ENCODE measurements around the gene RAP1B.

RAP1B gene

GRCh38 chr12:68610370-68611093, at the start of gene RAP1B:
RAP1B (plus strand) TSS chr12:68610899; CDS start chr12:68648725, 37,826 bp downstream.
- DNase-seq: peak; percentile 85

- DNase-seq: no peak
These were observed 48.9 kb upstream of the RAP1B start for GRCh38 chr12:68561830-68562229.

- DNase-seq: no peak
These were observed 46.5 kb upstream of the RAP1B start for GRCh38 chr12:68564166-68564565.

GRCh38 chr12:68565391-68565903, 45.3 kb upstream of the RAP1B start:
- DNase-seq: no peak

- peak; percentile 88 for DNase-seq
These were observed 41.7 kb upstream of the RAP1B start for GRCh38 chr12:68568922-68569569.

GRCh38 chr12:68572661-68573060, 38.0 kb upstream of the RAP1B start:
- DNase-seq: no peak

GRCh38 chr12:68573406-68573805, 37.3 kb upstream of the RAP1B start:
- no peak for DNase-seq

- DNase-seq: no peak
These were observed 32.8 kb upstream of the RAP1B start for GRCh38 chr12:68577949-68578348.

- no peak for DNase-seq
These were observed 31.9 kb upstream of the RAP1B start for GRCh38 chr12:68578765-68579164.

- no peak for DNase-seq
These were observed 31.4 kb upstream of the RAP1B start for GRCh38 chr12:68579254-68579653.

- no peak for DNase-seq
These were observed 29.8 kb upstream of the RAP1B start for GRCh38 chr12:68580911-68581310.

GRCh38 chr12:68581926-68582325, 28.8 kb upstream of the RAP1B start:
- DNase-seq: no peak

GRCh38 chr12:68585966-68586365, 24.7 kb upstream of the RAP1B start:
- DNase-seq: no peak

- DNase-seq: no peak
These were observed 23.2 kb upstream of the RAP1B start for GRCh38 chr12:68587448-68587873.

- DNase-seq: no peak
These were observed 21.5 kb upstream of the RAP1B start for GRCh38 chr12:68589194-68589593.

GRCh38 chr12:68591734-68592418, 18.8 kb upstream of the RAP1B start:
- peak; percentile 22 for DNase-seq

- DNase-seq: no peak
These were observed 15.5 kb upstream of the RAP1B start for GRCh38 chr12:68595241-68595640.

GRCh38 chr12:68601767-68602166, 8.9 kb upstream of the RAP1B start:
- DNase-seq: no peak

GRCh38 chr12:68602720-68603119, 8.0 kb upstream of the RAP1B start:
- DNase-seq: no peak

- DNase-seq: no peak
These were observed 2.5 kb upstream of the RAP1B start for GRCh38 chr12:68608191-68608590.

GRCh38 chr12:68609998-68610369, 715 bp upstream of the RAP1B start:
- no peak for DNase-seq

- DNase-seq: peak; percentile 44
These were observed 551 bp downstream of the RAP1B start for GRCh38 chr12:68611094-68611805.

GRCh38 chr12:68611806-68612160, 1.1 kb downstream of the RAP1B start:
- DNase-seq: no peak
